LNCaP clone FGC (cell line): Measurements from ENCODE around the gene COPG1.

Source experiments
- DNase-seq: peaks from one replicate; pipeline ENCODE4 v3.0.0-alpha.2; 2011; ENCODE audit warnings: low read depth
- H3K4me3 ChIP-seq: 2 replicates; pipeline ENCODE4 v1.5.1; 2011; ENCODE audit warnings: mild to moderate bottlenecking, low read depth, low read length, control low read depth
- CTCF ChIP-seq: IDR thresholded peaks from 2 replicates; pipeline ENCODE4 v1.5.1; 2012; ENCODE audit warnings: mild to moderate bottlenecking; ENCODE audit not compliant: control insufficient read depth, insufficient read depth; ENCODE audit errors: extremely low read depth

COPG1 gene

GRCh38 chr3:129278966-129279906 lies 29.8 kb downstream of the COPG1 start:
- no peak for DNase-seq
- no peak for TF ChIP-seq CTCF
- H3K4me3 ChIP-seq: peak overlapping the region; percentile 56

DNA sequence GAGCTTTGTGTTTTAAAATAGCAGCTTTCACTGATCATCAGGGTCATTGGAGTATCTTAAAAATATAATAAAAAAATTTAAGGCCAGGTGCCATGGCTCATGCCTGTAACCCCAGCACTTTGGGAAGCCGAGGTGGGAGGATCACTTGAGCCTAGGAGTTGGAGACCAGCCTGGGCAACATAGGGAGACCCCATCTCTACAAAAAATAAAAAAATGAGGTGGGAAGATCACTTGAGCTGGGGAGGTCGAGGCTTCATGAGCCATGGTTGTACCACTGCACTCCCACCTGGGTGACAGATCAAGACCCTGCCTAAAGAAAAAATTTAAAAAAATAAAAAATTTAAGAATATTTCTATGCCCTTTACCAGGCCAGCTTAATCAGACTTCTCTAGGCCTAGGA lies 30.8 kb downstream of the COPG1 start:
- TF ChIP-seq CTCF: no peak
- no peak for DNase-seq
- H3K4me3 ChIP-seq: no peak overlapping the region

- H3K4me3 ChIP-seq: no peak overlapping the region
- TF ChIP-seq CTCF: no peak
- DNase-seq: no peak
Observed at GRCh38 chr3:129281726-129282125, 32.3 kb downstream of the COPG1 start.

DNA sequence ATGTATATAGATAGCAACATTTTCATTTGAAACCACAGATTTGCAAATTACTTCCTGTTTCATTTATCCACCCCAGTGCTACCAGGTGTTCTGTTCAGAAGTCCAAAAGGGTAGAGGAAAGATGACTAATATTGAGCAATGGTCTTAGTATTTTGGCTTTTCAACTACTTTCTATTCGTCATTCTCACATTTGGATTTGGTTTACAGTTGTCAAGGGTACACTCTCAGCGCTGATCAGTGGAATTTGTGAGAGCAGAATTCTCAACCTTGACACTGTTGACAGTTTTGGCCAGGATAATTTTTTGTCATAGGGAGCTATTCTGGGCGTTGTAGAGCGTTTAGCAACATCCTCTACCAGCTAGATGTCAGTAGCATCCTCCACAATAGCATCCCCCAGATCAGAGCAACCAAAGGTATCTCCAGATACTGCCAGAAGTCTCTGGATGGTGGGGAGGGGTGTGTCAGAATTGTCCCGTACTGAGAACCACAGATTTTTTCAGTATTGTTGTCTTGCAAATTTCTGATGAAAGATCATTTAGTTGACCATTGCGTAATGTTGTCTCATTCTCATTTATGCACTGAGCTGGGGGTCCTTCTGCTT lies 33.4 kb downstream of the COPG1 start:
- TF ChIP-seq CTCF: no peak
- H3K4me3 ChIP-seq: no peak overlapping the region
- no peak for DNase-seq

DNA sequence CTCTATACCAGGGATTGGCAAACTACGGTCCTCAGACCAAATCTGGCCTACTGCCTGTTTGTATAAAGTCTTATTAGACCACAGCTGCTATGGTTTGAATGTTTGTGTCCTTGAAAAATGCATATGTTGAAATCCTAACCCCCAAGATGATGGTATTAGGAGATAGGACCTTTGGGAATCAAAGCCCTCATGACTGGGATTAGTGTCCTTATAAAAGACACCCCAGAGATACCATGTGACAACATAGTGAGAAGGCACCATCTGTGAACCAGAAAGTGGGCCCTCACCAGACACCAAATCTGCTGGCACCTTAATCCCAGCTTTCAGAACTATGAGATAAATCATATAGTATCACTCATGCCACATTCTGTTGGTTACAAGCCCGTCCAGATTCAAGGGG lies 36.7 kb downstream of the COPG1 start:
- no peak overlapping the region for H3K4me3 ChIP-seq
- no peak for TF ChIP-seq CTCF
- DNase-seq: no peak

- DNase-seq: no peak
- TF ChIP-seq CTCF: no peak
- H3K4me3 ChIP-seq: no peak overlapping the region
Observed at GRCh38 chr3:129288446-129288845, 39.0 kb downstream of the COPG1 start.
